GM19328 (cell line): ENCODE data around the gene PCDHGA1.

Source experiments
- ATAC-seq: cut with Tn5 transposase; IDR thresholded peaks from one replicate; pipeline ENCODE4 v1.9.1; 2021; ENCODE audit warnings: mild to moderate bottlenecking, moderate library complexity; ENCODE audit not compliant: unreplicated experiment

Gene PCDHGA1

GRCh38 chr5:141439411-141440141 is 109.3 kb downstream of the PCDHGA1 start:
- ATAC-seq, result no peak

DNA sequence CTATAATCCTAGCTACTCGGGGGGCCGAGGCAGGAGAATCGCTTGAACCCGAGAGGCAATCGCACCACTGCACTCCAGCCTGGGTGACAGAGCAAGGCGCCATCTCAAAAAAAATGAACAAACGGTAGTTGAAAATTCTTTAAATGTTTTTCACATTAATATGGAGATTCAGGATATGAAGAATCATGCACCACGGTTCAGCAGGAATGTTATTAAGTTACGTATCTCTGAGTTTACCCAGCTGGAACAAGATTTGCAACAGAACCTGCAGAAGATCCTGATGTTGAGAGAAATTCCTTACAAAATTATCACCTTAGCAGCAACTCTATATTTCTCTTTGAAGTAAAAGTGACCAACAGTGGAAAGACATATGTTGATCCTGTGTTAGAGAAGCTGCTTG is 110.0 kb downstream of the PCDHGA1 start:
- no peak for ATAC-seq

- ATAC-seq, result no peak
These were observed 111.4 kb downstream of the PCDHGA1 start for GRCh38 chr5:141441571-141442170.

DNA sequence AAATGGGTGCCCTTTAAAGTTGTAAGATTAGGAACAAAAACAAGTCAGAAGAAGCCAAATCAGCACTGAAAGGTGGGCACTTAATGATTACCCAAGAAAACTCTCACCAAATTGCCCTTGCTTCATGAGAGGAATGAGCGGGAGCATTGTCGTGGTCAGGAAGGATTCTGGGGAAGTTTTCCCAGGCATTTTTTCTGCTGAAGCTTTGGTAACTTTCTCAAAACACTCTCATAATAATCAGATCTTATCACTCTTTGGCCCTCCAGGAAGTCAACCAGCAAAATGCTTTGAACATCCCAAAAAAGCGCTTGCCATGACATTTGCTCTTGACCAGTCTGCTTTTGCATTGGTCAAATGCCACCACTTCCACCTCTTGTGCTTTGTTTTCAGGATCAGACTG is 135.0 kb downstream of the PCDHGA1 start:
- no peak for ATAC-seq

DNA sequence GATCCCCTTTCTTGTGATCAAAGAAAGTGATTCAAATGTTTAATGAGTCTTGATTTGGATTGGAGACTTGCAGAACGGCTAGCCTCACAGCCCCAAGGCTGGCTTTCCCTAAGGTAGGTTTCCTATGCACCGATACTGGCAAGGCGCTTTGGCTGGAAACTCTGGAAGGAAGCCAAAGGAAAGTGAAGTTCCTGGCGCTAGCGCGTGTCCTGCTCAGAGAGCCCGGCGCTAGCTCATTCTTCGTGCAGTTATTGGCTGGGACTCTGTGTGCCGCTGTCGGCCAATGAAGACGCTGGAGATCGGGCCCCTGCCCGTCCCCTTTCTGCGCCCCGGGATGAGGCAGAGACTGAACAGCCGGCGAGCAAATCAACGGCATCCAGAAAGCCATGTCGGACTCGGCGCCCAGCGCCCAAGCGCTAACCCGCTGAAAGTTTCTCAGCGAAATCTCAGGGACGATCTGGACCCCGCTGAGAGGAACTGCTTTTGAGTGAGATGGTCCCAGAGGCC is 145.4 kb downstream of the PCDHGA1 start, which contains the start of gene PCDHGC3:
PCDHGC3 (plus strand) TSS at position 342 of the 507 bp plus-strand sequence; CDS start at position 493, 151 bp downstream.
- ATAC-seq, result peak; percentile 98

GRCh38 chr5:141476132-141476911 is 146.0 kb downstream of the PCDHGA1 start:
- ATAC-seq, result peak; percentile 30

DNA sequence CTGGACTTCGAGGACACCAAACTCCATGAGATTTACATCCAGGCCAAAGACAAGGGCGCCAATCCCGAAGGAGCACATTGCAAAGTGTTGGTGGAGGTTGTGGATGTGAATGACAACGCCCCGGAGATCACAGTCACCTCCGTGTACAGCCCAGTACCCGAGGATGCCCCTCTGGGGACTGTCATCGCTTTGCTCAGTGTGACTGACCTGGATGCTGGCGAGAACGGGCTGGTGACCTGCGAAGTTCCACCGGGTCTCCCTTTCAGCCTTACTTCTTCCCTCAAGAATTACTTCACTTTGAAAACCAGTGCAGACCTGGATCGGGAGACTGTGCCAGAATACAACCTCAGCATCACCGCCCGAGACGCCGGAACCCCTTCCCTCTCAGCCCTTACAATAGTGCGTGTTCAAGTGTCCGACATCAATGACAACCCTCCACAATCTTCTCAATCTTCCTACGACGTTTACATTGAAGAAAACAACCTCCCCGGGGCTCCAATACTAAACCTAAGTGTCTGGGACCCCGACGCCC is 146.8 kb downstream of the PCDHGA1 start:
- no peak for ATAC-seq

DNA sequence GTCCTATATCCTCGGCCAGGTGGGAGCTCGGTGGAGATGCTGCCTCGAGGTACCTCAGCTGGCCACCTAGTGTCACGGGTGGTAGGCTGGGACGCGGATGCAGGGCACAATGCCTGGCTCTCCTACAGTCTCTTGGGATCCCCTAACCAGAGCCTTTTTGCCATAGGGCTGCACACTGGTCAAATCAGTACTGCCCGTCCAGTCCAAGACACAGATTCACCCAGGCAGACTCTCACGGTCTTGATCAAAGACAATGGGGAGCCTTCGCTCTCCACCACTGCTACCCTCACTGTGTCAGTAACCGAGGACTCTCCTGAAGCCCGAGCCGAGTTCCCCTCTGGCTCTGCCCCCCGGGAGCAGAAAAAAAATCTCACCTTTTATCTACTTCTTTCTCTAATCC is 147.5 kb downstream of the PCDHGA1 start:
- no peak for ATAC-seq

GRCh38 chr5:141478321-141478945 is 148.1 kb downstream of the PCDHGA1 start:
- no peak for ATAC-seq

DNA sequence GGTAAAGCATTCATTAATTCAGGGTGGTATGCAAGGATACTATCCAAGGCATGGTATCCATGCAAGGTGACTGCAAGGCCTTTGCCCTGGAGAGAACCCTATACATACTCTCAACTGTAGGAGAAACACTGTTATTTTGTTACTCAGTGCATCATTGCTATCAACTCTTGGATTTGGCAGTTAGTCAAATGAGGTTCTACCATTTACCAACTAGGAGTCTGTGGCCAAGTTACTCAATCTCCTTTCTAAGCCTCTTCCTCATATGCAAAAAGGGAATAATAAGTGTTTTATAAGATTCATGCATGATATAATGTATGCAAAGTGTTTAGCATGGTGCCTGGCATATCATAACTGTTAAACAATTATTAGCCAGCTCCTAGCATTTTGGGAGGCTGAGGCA is 149.5 kb downstream of the PCDHGA1 start:
- no peak for ATAC-seq

- ATAC-seq, result no peak
These were observed 153.6 kb downstream of the PCDHGA1 start for GRCh38 chr5:141483902-141484301.

DNA sequence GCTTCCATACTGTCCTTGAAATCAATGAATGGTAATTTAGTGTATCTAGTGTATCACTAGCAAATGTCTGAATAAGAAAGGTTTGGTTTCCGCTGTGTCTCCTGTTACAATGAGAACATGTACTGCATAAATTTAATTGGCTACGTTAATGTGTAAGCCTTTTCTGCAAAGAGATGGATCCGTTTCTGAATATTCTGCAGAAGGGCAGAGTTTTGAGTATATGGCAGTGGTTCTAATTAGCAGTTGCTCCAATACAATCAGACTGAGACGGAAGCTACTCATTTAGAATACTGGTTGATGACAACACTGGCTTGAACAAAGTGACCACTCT is 154.0 kb downstream of the PCDHGA1 start:
- no peak for ATAC-seq

- no peak for ATAC-seq
These were observed 154.5 kb downstream of the PCDHGA1 start, which contains the start of gene PCDHGC4 for GRCh38 chr5:141484641-141485311. TSS of gene PCDHGC4 (plus strand) at chr5:141485030. CDS start at chr5:141485174, 144 bp downstream.

GRCh38 chr5:141485321-141486055 is 155.2 kb downstream of the PCDHGA1 start:
- ATAC-seq, result no peak

- no peak for ATAC-seq
These were observed 155.8 kb downstream of the PCDHGA1 start for GRCh38 chr5:141486091-141486490.

DNA sequence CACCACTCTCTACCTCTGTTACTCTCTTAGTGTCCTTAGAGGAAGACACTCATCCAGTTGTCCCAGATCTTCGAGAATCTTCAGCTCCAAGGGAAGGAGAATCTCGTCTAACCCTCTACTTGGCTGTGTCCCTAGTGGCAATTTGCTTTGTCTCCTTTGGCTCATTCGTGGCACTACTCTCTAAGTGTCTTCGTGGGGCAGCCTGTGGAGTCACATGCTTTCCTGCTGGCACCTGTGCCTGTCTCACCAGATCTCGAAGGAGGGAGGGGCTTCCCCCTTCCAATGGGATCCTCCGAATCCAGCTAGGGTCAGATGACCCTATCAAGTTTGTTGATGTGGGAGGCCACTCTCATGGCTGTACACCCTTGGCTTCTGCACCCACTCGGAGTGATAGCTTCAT is 156.8 kb downstream of the PCDHGA1 start:
- no peak for ATAC-seq

GRCh38 chr5:141488591-141489561 is 158.6 kb downstream of the PCDHGA1 start, which contains the start of gene PCDHGC5:
TSS of gene PCDHGC5 (plus strand) at chr5:141489081. CDS start at chr5:141489241, 160 bp downstream.
- ATAC-seq, result no peak

DNA sequence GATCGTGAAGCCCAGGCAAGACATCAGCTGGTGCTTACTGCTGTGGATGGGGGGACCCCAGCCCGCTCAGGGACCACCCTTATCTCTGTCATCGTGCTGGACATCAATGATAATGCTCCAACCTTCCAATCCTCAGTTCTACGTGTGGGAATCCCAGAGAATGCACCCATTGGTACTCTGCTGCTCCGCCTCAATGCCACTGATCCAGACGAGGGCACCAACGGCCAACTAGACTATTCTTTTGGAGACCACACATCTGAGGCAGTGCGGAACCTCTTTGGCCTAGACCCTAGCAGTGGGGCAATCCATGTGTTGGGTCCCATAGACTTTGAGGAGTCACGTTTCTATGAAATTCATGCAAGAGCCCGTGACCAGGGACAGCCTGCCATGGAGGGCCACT is 159.5 kb downstream of the PCDHGA1 start:
- ATAC-seq, result no peak
